Measurements from ENCODE around the gene LNX1.

DNA sequence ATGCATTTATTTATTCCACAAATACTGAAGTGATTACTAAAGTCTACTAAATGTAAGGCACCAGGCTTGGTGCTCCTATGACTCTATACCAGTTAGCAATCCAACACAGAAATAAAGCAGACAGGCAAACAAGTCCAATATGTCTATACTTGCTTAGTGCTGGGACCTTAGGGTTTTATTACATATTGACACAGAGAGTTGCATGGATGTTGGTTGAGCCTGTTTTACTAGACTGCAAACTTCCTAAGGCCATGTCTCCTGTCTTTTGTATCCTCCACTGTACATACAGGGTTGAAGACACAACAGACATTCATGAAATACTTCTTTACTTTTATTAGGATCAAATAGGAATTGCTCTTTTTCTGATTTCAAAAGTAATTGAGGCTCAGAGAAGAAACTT is 69.0 kb downstream of the LNX1 start:
- TF ChIP-seq EZH2 (IDR thresholded peaks at IDR 0.05), result no peak
- TF ChIP-seq, protein P1, sequence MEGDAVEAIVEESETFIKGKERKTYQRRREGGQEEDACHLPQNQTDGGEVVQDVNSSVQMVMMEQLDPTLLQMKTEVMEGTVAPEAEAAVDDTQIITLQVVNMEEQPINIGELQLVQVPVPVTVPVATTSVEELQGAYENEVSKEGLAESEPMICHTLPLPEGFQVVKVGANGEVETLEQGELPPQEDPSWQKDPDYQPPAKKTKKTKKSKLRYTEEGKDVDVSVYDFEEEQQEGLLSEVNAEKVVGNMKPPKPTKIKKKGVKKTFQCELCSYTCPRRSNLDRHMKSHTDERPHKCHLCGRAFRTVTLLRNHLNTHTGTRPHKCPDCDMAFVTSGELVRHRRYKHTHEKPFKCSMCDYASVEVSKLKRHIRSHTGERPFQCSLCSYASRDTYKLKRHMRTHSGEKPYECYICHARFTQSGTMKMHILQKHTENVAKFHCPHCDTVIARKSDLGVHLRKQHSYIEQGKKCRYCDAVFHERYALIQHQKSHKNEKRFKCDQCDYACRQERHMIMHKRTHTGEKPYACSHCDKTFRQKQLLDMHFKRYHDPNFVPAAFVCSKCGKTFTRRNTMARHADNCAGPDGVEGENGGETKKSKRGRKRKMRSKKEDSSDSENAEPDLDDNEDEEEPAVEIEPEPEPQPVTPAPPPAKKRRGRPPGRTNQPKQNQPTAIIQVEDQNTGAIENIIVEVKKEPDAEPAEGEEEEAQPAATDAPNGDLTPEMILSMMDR (IDR thresholded peaks at IDR 0.05), result no peak

All from neural progenitor cell (in vitro differentiated cells).